Measurements from ENCODE around the gene OVCH2. TPM values are rescaled to one million over a fixed set of nuclear protein-coding genes. Genes with fewer than 3 reads are reported as not detected.

Gene OVCH2
- total and polyA plus RNA-seq, 2 experiments from 2014 or later, result 0.42 to 1.3 TPM

DNA sequence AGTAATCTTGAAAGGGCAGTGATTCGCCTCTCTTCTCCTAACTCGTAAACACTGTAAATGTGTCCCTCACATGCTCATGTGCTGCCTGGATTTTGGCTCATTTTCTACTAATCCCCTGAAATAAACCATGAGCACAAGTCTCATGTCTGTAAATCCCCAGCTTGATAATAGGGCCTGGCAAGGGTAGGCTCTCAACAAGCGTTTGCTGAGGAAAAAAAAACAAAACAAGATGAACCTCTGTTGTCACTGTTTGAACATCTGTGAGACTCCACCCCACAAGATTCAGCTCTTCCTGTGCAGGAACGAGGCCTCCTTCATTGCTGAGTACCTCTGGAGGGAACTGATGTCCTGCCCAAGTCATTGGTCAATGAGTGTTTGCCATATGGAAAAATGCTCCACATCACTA is 28.5 kb downstream of the OVCH2 start:
- no peak overlapping the region for H3K4me3 ChIP-seq
- H3K27me3 ChIP-seq (ENCODE audit: insufficient read depth), result no peaks in the 10 kb centered on the region
- TF ChIP-seq JUNB (IDR thresholded peaks at IDR 0.05; ENCODE audit: unreplicated experiment) (no peak), EZH2 (IDR thresholded peaks at IDR 0.05; ENCODE audit: low read depth, unreplicated experiment) (no peak), EZH2phosphoT487 (IDR thresholded peaks at IDR 0.05; ENCODE audit: unreplicated experiment) (no peak)
- H3K4me1 ChIP-seq (ENCODE audit: insufficient read depth), result peaks cover 44% of the 10 kb centered on the region
- H2AFZ ChIP-seq, result no peak overlapping the region
- ATAC-seq (no peak), DNase-seq (ENCODE audit: low spot score) (no peak)
- no peaks in the 10 kb centered on the region for H4K20me1 ChIP-seq (replicated peaks; ENCODE audit: insufficient read depth)
- Mint-ChIP-seq H3K4me1 (peaks cover 35% of the 10 kb centered on the region), H3K27me3 (ENCODE audit: insufficient read depth, low read depth, poor library complexity) (peaks cover 14% of the 10 kb centered on the region), H3K27ac (no peak overlapping the region), H3K9me3 (no peaks in the 10 kb centered on the region; the same call in 2 of the 3 replicates), H3K36me3 (ENCODE audit: low read depth) (no peaks in the 10 kb centered on the region), H3K4me3 (no peak overlapping the region)
- H3K36me3 ChIP-seq (ENCODE audit: insufficient read depth), result no peaks in the 10 kb centered on the region
- no peak overlapping the region for H3K27ac ChIP-seq (ENCODE audit: low read depth)
- no peaks in the 10 kb centered on the region for H3K79me2 ChIP-seq (replicated peaks; ENCODE audit: insufficient read depth)
- H3F3A ChIP-seq (replicated peaks; ENCODE audit: low read depth), result 0 out of 2 replicates have a peak, but pooled peaks cover 1% of the 10 kb centered on the region
- no peaks in the 10 kb centered on the region; the same call in 1 of the 2 replicates for H3K9me2 ChIP-seq (ENCODE audit: insufficient read depth)
- no peak overlapping the region for H3K4me2 ChIP-seq

GRCh38 chr11:7677071-7677470 is 29.2 kb downstream of the OVCH2 start:
- Histone ChIP-seq H3K27me3 (ENCODE audit: insufficient read depth) (no peaks in the 10 kb centered on the region), H3K4me1 (ENCODE audit: insufficient read depth) (peaks cover 44% of the 10 kb centered on the region), H3K4me2 (no peak overlapping the region), H3K9me2 (ENCODE audit: insufficient read depth) (no peaks in the 10 kb centered on the region; the same call in 1 of the 2 replicates), H3K4me3 (no peak overlapping the region), H3K79me2 (replicated peaks; ENCODE audit: insufficient read depth) (no peaks in the 10 kb centered on the region), H3K36me3 (ENCODE audit: insufficient read depth) (no peaks in the 10 kb centered on the region), H3F3A (replicated peaks; ENCODE audit: low read depth) (0 out of 2 replicates have a peak, but pooled peaks cover 3% of the 10 kb centered on the region), H4K20me1 (replicated peaks; ENCODE audit: insufficient read depth) (no peaks in the 10 kb centered on the region), H2AFZ (no peak overlapping the region), H3K27ac (ENCODE audit: low read depth) (no peak overlapping the region)
- Mint-ChIP-seq H3K9me3 (no peaks in the 10 kb centered on the region; the same call in 2 of the 3 replicates), H3K36me3 (ENCODE audit: low read depth) (no peaks in the 10 kb centered on the region), H3K27me3 (ENCODE audit: insufficient read depth, low read depth, poor library complexity) (peaks cover 18% of the 10 kb centered on the region), H3K4me1 (peaks cover 42% of the 10 kb centered on the region), H3K4me3 (no peak overlapping the region; the same call in 2 of the 3 replicates), H3K27ac (no peak overlapping the region)
- ATAC-seq (no peak), DNase-seq (ENCODE audit: low spot score) (no peak)
- TF ChIP-seq STAT1 (IDR thresholded peaks at IDR 0.05; ENCODE audit: unreplicated experiment) (no peak), EZH2 (IDR thresholded peaks at IDR 0.05; ENCODE audit: low read depth, unreplicated experiment) (no peak), ZNF331 (CRISPR knock-in tag; IDR thresholded peaks at IDR 0.05; ENCODE audit: low read depth) (no peak), NANOG (IDR thresholded peaks at IDR 0.05; ENCODE audit: borderline replicate concordance) (no peak), CREB1 (CRISPR knock-in tag; IDR thresholded peaks at IDR 0.05; ENCODE audit: low read depth) (no peak), ZNF114 (CRISPR knock-in tag; IDR thresholded peaks at IDR 0.05) (no peak), POLR2AphosphoS5 (IDR thresholded peaks at IDR 0.05; ENCODE audit: low read depth) (no peak), JUNB (IDR thresholded peaks at IDR 0.05; ENCODE audit: unreplicated experiment) (no peak), EZH2phosphoT487 (IDR thresholded peaks at IDR 0.05; ENCODE audit: unreplicated experiment) (no peak)
- TF ChIP-seq, protein P1, sequence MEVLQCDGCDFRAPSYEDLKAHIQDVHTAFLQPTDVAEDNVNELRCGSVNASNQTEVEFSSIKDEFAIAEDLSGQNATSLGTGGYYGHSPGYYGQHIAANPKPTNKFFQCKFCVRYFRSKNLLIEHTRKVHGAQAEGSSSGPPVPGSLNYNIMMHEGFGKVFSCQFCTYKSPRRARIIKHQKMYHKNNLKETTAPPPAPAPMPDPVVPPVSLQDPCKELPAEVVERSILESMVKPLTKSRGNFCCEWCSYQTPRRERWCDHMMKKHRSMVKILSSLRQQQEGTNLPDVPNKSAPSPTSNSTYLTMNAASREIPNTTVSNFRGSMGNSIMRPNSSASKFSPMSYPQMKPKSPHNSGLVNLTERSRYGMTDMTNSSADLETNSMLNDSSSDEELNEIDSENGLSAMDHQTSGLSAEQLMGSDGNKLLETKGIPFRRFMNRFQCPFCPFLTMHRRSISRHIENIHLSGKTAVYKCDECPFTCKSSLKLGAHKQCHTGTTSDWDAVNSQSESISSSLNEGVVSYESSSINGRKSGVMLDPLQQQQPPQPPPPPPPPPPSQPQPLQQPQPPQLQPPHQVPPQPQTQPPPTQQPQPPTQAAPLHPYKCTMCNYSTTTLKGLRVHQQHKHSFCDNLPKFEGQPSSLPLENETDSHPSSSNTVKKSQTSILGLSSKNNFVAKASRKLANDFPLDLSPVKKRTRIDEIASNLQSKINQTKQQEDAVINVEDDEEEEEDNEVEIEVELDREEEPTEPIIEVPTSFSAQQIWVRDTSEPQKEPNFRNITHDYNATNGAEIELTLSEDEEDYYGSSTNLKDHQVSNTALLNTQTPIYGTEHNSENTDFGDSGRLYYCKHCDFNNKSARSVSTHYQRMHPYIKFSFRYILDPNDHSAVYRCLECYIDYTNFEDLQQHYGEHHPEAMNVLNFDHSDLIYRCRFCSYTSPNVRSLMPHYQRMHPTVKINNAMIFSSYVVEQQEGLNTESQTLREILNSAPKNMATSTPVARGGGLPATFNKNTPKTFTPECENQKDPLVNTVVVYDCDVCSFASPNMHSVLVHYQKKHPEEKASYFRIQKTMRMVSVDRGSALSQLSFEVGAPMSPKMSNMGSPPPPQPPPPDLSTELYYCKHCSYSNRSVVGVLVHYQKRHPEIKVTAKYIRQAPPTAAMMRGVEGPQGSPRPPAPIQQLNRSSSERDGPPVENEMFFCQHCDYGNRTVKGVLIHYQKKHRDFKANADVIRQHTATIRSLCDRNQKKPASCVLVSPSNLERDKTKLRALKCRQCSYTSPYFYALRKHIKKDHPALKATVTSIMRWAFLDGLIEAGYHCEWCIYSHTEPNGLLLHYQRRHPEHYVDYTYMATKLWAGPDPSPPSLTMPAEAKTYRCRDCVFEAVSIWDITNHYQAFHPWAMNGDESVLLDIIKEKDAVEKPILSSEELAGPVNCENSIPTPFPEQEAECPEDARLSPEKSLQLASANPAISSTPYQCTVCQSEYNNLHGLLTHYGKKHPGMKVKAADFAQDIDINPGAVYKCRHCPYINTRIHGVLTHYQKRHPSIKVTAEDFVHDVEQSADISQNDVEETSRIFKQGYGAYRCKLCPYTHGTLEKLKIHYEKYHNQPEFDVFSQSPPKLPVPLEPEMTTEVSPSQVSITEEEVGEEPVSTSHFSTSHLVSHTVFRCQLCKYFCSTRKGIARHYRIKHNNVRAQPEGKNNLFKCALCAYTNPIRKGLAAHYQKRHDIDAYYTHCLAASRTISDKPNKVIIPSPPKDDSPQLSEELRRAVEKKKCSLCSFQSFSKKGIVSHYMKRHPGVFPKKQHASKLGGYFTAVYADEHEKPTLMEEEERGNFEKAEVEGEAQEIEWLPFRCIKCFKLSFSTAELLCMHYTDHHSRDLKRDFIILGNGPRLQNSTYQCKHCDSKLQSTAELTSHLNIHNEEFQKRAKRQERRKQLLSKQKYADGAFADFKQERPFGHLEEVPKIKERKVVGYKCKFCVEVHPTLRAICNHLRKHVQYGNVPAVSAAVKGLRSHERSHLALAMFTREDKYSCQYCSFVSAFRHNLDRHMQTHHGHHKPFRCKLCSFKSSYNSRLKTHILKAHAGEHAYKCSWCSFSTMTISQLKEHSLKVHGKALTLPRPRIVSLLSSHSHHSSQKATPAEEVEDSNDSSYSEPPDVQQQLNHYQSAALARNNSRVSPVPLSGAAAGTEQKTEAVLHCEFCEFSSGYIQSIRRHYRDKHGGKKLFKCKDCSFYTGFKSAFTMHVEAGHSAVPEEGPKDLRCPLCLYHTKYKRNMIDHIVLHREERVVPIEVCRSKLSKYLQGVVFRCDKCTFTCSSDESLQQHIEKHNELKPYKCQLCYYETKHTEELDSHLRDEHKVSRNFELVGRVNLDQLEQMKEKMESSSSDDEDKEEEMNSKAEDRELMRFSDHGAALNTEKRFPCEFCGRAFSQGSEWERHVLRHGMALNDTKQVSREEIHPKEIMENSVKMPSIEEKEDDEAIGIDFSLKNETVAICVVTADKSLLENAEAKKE (CRISPR knock-in tag; IDR thresholded peaks at IDR 0.05), result no peak
- TF ChIP-seq, protein P2, sequence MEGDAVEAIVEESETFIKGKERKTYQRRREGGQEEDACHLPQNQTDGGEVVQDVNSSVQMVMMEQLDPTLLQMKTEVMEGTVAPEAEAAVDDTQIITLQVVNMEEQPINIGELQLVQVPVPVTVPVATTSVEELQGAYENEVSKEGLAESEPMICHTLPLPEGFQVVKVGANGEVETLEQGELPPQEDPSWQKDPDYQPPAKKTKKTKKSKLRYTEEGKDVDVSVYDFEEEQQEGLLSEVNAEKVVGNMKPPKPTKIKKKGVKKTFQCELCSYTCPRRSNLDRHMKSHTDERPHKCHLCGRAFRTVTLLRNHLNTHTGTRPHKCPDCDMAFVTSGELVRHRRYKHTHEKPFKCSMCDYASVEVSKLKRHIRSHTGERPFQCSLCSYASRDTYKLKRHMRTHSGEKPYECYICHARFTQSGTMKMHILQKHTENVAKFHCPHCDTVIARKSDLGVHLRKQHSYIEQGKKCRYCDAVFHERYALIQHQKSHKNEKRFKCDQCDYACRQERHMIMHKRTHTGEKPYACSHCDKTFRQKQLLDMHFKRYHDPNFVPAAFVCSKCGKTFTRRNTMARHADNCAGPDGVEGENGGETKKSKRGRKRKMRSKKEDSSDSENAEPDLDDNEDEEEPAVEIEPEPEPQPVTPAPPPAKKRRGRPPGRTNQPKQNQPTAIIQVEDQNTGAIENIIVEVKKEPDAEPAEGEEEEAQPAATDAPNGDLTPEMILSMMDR (conservative IDR thresholded peaks at IDR 0.05; ENCODE audit: low read depth in 2 of 2), result no peak
